ENCODE measurements around the gene FAM83B.

Gene FAM83B

GRCh38 chr6:54846857-54847674 lies 495 bp downstream of the FAM83B start:
- TF ChIP-seq CTCF (IDR thresholded peaks at IDR 0.05) (0 out of 2 replicates have a peak, but pooled peaks have one; percentile 3), ZFX (IDR thresholded peaks at IDR 0.05; ENCODE audit: borderline replicate concordance) (no peak)
- H3K27ac ChIP-seq: peak overlapping the region; percentile 39; the same call in 1 of the 2 replicates

GRCh38 chr6:54847799-54848597 lies 1.4 kb downstream of the FAM83B start:
- TF ChIP-seq ZFX (IDR thresholded peaks at IDR 0.05; ENCODE audit: borderline replicate concordance) (no peak), CTCF (IDR thresholded peaks at IDR 0.05) (no peak)
- no peak overlapping the region for H3K27ac ChIP-seq

GRCh38 chr6:54850114-54850513 lies 3.5 kb downstream of the FAM83B start:
- H3K27ac ChIP-seq: no peak overlapping the region
- no peak for TF ChIP-seq ZFX (IDR thresholded peaks at IDR 0.05; ENCODE audit: borderline replicate concordance)
- no peak for TF ChIP-seq CTCF (IDR thresholded peaks at IDR 0.05)

- TF ChIP-seq CTCF (IDR thresholded peaks at IDR 0.05): no peak
- no peak for TF ChIP-seq ZFX (IDR thresholded peaks at IDR 0.05; ENCODE audit: borderline replicate concordance)
- H3K27ac ChIP-seq: no peak overlapping the region
Measured at GRCh38 chr6:54856129-54856528, 9.6 kb downstream of the FAM83B start.

GRCh38 chr6:54860132-54860531 lies 13.6 kb downstream of the FAM83B start:
- no peak overlapping the region for H3K27ac ChIP-seq
- no peak for TF ChIP-seq ZFX (IDR thresholded peaks at IDR 0.05; ENCODE audit: borderline replicate concordance)
- no peak for TF ChIP-seq CTCF (IDR thresholded peaks at IDR 0.05)

GRCh38 chr6:54860739-54861138 lies 14.2 kb downstream of the FAM83B start:
- no peak overlapping the region for H3K27ac ChIP-seq
- no peak for TF ChIP-seq ZFX (IDR thresholded peaks at IDR 0.05; ENCODE audit: borderline replicate concordance)
- TF ChIP-seq CTCF (IDR thresholded peaks at IDR 0.05): no peak

Data from 22Rv1 (cell line).